ENCODE results near the gene ITM2C.

Gene ITM2C

DNA sequence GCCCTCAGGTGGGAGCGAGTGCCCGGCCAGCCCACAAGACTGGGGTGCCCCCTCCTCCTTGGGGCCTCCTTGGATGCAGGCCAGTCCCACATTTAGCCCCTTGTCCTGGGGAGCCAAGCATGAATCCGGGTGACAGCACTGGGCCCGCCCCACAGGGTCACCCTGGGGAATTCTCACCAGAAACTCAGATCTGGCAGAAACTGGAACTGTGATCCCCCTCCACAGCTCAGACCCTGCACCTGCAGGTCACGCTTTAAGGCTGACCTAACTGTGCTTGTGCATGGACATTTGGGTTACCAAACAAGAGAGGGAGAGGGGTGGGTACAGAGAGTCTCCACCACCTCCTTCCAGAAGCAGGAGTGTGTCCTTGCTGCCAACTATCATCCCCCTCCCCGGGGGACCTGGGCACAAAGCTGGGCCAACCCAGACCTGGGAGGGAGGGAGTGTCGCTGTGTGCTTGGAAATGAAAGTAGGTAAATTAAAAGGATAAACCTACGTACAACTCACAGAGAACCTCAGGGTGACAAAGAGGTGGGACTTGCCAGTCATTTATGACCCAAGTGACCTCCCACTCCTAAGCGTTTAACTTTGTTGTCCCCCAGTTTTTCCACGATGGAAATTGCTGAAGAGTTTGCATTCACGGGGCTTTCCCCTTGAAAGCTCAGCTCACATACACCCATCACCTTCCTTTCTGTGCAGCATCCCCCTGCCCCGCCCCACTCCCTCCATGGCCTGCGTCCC, 9.1 kb downstream of the ITM2C start:
- no peak for DNase-seq (ENCODE audit: low read depth)

GRCh38 chr2:230874456-230874855, 9.7 kb downstream of the ITM2C start:
- DNase-seq (ENCODE audit: low read depth) = no peak

GRCh38 chr2:230874876-230875275, 10.1 kb downstream of the ITM2C start:
- DNase-seq (ENCODE audit: low read depth) = no peak

DNA sequence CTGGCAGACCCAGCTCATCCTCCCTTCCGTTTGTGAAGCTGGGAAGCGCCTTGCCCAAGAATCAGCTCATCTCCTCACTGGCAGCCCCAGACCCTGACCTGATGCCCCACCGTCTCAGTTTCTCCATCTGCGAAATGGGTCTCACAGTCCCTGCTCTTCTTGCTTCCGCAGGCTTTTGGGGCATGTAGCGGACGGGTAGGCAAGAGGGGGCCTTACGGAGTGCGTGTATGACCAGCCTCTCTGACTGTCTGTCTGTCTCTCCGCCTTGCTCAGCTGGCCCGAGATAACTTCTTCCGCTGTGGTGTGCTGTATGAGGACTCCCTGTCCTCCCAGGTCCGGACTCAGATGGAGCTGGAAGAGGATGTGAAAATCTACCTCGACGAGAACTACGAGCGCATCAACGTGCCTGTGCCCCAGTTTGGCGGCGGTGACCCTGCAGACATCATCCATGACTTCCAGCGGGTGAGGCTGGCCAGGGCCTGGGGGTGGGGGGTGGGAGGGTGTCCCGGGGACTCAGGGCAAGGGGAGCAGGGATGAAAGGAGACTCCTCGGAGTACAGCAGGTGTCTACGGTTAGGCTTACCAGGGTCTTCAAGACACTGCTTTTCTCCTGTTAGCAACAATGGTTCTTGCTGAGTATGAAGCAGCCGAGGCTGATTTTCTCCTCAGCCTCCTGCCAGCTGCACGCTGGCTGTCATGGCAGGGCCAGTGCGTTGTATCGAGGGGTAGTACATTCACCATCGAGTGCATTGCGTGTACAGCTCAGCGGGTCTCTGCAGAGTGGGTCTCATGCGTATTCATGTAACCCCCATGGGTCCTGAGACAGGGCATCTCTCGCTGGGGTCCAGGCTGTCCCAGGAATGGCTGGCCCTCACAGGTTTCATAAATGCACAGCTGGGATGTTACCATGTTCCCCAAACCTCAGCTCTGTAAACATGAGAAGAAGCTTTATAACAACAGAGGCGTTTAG, 10.9 kb downstream of the ITM2C start:
- DNase-seq (ENCODE audit: low read depth) = no peak

DNA sequence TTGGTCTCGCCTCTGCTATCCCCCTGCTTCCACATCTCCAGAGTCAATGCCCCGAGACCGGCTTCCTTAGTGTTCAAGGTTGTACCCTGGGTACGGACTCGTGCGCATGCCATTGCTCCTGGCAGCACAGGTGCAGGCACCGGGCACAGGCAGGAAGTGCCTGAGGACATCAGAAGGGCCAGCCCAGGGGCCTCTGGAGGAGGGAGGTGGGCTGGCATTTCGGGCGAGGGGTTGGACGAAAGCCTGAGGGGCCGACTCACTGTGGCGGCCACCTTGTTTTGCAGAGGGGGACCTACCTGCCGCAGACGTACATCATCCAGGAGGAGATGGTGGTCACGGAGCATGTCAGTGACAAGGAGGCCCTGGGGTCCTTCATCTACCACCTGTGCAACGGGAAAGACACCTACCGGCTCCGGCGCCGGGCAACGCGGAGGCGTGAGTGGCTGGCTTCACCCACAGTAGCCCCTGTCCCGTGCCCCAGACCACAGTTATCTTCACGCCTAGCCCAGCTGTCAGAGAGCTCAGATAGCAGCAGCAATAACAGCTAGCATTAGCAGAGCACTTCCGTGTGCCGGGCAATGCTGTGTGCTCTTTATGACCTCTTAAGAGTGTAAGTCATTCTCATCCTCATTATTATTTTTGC, 12.5 kb downstream of the ITM2C start:
- DNase-seq (ENCODE audit: low read depth) = no peak

DNA sequence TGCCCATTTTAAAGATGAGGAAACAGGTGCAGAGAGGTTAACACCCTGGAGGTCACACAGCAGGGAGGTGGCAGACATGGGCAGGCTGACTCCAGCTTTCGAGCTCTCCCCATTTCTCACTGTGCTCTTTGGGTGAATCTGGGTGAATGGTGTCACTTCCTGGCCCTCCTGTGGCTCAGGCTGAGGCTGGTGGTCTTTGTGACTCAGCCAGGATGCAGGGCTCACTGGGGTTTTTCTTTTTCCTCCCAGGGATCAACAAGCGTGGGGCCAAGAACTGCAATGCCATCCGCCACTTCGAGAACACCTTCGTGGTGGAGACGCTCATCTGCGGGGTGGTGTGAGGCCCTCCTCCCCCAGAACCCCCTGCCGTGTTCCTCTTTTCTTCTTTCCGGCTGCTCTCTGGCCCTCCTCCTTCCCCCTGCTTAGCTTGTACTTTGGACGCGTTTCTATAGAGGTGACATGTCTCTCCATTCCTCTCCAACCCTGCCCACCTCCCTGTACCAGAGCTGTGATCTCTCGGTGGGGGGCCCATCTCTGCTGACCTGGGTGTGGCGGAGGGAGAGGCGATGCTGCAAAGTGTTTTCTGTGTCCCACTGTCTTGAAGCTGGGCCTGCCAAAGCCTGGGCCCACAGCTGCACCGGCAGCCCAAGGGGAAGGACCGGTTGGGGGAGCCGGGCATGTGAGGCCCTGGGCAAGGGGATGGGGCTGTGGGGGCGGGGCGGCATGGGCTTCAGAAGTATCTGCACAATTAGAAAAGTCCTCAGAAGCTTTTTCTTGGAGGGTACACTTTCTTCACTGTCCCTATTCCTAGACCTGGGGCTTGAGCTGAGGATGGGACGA, 13.2 kb downstream of the ITM2C start:
- DNase-seq (ENCODE audit: low read depth) = no peak

DNA sequence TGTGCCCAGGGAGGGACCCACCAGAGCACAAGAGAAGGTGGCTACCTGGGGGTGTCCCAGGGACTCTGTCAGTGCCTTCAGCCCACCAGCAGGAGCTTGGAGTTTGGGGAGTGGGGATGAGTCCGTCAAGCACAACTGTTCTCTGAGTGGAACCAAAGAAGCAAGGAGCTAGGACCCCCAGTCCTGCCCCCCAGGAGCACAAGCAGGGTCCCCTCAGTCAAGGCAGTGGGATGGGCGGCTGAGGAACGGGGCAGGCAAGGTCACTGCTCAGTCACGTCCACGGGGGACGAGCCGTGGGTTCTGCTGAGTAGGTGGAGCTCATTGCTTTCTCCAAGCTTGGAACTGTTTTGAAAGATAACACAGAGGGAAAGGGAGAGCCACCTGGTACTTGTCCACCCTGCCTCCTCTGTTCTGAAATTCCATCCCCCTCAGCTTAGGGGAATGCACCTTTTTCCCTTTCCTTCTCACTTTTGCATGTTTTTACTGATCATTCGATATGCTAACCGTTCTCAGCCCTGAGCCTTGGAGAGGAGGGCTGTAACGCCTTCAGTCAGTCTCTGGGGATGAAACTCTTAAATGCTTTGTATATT, 14.0 kb downstream of the ITM2C start:
- no peak for DNase-seq (ENCODE audit: low read depth)

DNA sequence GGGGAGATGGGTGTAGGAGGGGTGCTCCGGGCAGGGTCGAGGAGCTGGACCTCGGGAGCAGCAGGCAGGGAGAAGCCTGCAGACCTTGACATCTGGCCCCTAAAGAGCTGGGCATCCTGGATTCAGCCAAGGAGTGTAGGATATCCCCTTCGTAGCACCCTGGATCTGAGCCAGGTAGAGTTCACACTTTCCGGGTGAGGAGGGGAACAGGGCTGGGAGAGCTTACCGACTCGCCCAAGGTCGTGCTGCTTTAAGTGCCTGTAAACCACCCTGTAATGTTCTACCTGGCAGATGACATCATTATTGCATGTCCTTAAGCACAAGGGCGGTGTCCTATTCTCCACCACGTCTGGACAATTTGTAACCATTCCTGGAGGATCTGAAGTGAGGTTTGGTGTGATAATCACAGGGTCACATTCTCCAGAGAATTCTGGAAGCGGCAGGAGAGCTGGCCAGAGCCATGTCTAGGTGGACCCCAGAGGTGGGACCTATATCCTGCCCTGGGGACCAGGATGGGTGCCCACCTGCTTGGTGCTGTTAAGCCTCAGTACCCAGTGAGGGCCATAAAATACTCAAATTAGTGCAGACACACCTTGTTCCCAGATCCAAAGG, 14.6 kb downstream of the ITM2C start:
- DNase-seq (ENCODE audit: low read depth) = no peak

DNA sequence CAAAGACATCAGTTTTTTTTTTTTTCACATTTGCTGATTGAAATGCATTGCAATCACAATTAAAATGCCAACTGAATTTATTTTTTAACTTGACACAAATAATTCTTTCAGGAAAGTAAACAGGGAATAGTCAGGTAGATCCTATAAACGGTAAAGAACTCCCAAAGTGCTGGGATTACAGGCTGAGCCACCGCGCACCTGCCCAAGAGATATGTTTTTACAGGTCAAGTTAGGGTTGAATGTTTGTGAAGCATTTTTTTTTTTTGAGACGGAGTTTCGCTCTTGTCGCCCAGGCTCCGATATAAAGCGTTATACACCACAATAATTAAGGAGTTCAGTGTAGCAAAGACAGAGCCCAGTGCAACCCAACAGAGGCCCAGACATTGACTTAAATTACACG, 15.1 kb downstream of the ITM2C start:
- DNase-seq (ENCODE audit: low read depth) = no peak

DNA sequence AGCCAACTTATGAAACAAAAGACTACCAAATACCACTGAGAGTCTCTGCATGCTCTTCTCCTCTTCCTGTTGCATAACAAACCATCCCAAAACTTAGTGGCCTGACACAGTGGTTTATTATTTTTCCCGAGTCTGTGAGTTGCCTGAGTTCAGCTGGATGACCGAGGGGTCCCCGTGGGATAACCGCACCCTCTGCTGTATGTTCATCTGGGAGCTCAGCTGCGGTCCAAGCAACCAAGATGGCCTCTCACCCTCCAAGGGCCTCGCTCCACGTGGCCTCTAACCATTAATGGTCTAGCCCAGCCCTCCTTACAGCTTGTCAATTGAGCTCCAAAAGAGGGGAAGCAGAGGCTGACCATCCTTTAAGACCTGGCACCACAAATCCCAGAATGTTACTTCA, 17.1 kb downstream of the ITM2C start:
- DNase-seq (ENCODE audit: low read depth) = no peak

GRCh38 chr2:230885463-230886130, 20.9 kb downstream of the ITM2C start:
- no peak for DNase-seq (ENCODE audit: low read depth)

DNA sequence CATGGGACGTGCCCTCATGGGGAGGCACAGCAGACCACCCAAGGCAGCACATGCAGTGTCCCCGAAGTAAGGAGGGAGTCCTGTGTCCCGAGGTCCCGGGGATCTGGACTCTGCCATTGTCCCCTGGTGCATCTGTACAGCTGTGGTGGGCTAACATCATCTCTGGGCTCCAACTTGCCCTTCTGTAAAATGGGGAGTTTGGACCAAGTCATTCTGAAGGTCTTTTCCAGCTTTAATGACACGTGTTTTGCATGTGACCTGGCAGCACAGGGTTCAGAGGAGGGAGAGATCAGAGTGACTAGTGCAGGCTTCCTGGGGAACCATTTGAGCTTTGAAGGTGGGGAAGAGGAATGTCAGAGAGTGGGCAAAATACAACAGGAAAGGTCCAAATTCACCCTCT, 21.5 kb downstream of the ITM2C start:
- no peak for DNase-seq (ENCODE audit: low read depth)

DNA sequence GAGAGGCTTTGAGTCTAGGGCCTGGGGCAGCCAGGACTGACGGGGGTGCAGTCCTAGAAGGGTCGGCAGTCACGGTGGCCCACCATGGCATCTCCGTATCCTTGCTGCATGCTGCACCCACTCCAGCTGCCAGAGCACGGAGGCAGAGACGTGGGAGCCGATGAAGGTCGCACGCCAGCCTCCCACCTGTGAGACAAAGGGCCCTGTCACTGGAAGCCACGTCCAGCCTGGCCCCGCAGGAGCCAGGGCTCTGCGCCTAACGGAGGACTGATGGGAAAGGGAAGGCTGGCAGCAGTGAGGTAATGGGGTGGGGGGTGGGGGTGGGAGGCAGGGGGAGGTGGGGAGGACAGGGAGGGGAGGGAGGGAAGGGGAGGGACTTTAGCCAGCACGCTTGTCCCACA, 21.9 kb downstream of the ITM2C start:
- no peak for DNase-seq (ENCODE audit: low read depth)

- DNase-seq (ENCODE audit: low read depth) = no peak
Measured at GRCh38 chr2:230887342-230887741, 22.6 kb downstream of the ITM2C start.

DNA sequence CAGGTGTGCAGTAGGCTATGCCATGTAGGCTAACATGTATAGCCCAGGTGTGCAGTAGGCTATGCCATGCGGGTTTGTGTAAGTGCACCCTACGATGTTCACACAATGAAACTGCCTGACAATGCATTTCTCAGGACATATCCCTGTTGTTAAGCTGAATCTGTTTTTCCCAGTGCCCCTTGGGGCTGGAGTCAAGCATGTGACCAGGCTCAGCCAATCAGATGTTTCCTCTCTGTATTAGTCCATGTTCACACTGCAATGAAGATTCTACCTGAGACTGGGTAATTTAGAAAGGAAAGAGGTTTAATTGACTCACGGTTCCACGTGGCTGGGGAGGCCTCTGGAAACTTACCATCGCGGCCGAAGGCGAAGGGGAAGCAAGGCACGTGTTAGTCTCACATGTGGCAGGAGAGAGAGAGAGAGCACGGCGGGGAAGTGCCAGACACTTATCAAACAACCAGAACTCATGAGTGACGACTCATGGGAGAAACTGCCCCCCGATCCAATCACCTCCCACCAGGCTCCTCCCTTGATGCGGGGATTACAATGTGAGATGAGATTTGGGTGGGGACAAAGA, 24.2 kb downstream of the ITM2C start:
- DNase-seq (ENCODE audit: low read depth) = no peak

DNA sequence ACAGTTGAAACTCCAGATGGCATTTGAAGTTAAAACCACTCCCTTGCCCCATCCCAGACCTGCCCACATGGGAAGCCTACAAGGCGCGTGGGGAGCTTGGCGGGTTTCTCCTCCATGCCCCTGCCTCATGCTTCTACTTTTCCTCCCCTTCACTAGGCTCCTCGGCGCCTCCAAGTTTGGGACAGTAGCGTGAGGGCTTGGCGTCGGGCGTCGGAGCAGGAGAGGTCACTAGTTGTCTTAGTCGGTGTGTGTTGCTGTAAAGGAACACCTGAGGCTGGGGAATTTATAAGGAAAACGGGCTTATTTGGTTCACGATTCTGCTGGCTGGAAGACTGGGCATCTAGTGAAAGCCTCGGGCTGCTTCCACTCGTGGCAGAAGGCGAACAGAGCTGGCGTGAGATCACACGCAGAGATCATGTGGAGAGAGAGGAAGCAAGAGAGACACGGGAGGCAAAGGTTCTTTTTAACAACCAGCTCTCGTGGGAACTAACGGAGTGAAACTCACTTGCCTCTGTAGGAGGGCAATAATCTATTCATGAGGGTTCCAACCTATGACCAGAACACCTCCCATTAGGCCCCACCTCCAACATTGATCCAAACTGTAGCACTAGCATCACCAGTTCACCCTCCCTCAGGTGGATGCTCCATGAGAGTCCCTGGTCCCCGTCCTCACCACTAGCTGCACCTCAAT, 25.3 kb downstream of the ITM2C start:
- DNase-seq (ENCODE audit: low read depth) = no peak

DNA sequence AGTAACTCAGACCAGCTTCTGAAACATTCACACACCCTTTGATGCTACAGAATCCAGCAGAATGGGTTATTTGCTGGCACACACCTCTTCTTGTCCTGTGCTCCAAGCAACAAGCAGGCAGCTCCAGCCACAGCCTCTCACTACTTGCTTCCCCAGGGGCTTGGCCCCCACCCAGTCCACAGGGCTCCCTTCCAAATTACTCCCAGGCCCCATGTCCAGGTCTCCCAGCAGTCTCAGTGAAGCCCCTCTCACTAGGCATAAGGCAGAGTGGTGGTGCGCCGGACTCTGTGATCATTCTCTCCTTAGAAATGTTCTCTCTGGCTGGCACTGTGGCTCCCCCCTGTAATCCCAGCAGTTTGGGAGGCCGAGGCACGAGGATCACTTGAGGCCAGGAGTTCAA, 25.9 kb downstream of the ITM2C start:
- DNase-seq (ENCODE audit: low read depth) = no peak

GRCh38 chr2:230891064-230891463, 26.3 kb downstream of the ITM2C start:
- DNase-seq (ENCODE audit: low read depth) = no peak

DNA sequence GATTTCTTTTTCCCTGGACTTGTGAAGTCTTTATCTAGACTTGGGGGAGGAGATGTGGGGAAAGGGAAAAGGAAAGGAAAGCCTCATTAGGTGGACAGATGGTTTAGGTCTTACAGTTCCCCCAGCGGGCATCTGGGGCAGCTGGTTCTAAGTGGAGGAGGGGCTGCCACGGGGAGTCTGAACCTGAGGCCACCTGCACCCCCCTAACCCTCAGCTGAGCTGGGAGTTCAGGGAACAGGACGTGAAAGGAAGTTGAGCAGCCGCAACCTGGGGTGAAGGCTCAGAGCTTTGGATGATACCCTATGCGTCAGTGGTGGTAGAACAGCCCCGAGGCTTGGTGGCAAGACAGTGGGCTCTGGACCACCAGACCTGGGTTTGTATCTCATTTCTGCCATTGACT, 26.8 kb downstream of the ITM2C start:
- no peak for DNase-seq (ENCODE audit: low read depth)

DNA sequence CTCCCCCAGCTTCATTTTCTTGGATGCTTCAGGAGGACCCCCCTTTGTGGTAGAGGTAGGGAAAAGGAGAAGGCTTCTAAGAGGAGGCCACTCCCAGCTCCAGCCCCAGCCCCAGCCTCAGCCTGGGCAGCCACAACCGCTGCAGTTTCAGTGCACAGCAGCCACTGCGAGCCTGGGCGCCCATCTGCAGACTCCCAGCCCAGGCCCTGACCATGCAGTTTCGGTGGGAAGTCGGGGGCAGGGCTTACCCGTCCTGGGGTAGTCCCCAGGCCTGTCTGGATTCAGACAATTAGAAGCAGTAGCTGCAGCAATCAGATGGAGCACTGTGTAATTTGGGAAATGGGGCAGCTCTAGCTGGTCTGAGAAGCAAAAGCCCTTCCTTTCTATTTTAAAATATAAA, 28.6 kb downstream of the ITM2C start:
- DNase-seq (ENCODE audit: low read depth) = no peak
